Endothelial cell of umbilical vein (primary cell): ENCODE data around the gene NDUFA8. TPM values are rescaled to one million over a fixed set of nuclear protein-coding genes. Genes with fewer than 3 reads are reported as not detected.

Source experiments
- BruUV-seq: library from RNA; stranded (reverse); fragments of 400-500 nt; replicated peaks from 2 replicates; lab custom pipeline; 2021; lab: Mats Ljungman, UMichigan
- CTCF ChIA-PET: fragments of 300-600, 350-600 bp; sonication (Branson Sonifier 250); formaldehyde crosslinking; loops from one replicate; lab custom pipeline; 2021; ENCODE audit warnings: antibody characterized with exemption, inconsistent platforms; lab: Charles Lee
- POLR2A ChIA-PET: fragments of 300-600, 350-600 bp; sonication (Branson Sonifier 250); formaldehyde crosslinking; loops from one replicate; lab custom pipeline; 2021; ENCODE audit warnings: antibody characterized with exemption, inconsistent platforms; lab: Charles Lee
- DNase-seq: peaks from one replicate; pipeline ENCODE4 v3.0.0-alpha.2; 2011; ENCODE audit warnings: low read depth, low spot score
- FAIRE-seq: peaks from 2 replicates; lab custom pipeline; 2011; peaks lifted over from hg19 to GRCh38; lab: Jason Lieb, UNC
- H2AFZ ChIP-seq: 2 replicates; pipeline ENCODE4 v1.6.0; 2012; ENCODE audit warnings: low read depth, low read length, control low read depth, inconsistent platforms
- H3K27ac ChIP-seq: 2 replicates; pipeline ENCODE4 v1.5.1; 2011; ENCODE audit warnings: low read depth, mild to moderate bottlenecking, control low read depth, low read length, moderate library complexity; ENCODE audit not compliant: insufficient read depth
- H3K27me3 ChIP-seq, 2 experiments: 2 replicates each; pipeline versions ENCODE4 v1.6.0 to v1.6.1; 2011; ENCODE audit warnings: low read length in 2 of 2, mixed read lengths in 1 of 2; ENCODE audit not compliant: control insufficient read depth in 2 of 2, insufficient read depth in 2 of 2
- H3K36me3 ChIP-seq, 2 experiments: 2 replicates in 1 of 2; 3 replicates in 1 of 2; pipeline ENCODE4 v1.5.1; 2011; ENCODE audit warnings: low read length in 2 of 2, mild to moderate bottlenecking in 1 of 2, moderate library complexity in 1 of 2; ENCODE audit not compliant: control insufficient read depth in 2 of 2, insufficient read depth in 2 of 2; ENCODE audit errors: extremely low read depth in 1 of 2
- H3K4me1 ChIP-seq: 3 replicates; pipeline ENCODE4 v1.5.1; 2011; ENCODE audit warnings: mild to moderate bottlenecking, low read length; ENCODE audit not compliant: control insufficient read depth, insufficient read depth; ENCODE audit errors: extremely low read depth
- H3K4me2 ChIP-seq: 2 replicates; pipeline ENCODE4 v1.6.1; 2011; ENCODE audit warnings: low read length, control low read depth, mixed read lengths; ENCODE audit not compliant: insufficient read depth
- H3K4me3 ChIP-seq, 3 experiments: fragments of 200-600 bp in 1 of 3; sonication (generic), shearing (Covaris generic) in 1 of 3; replicated peaks in 1 of 3; 2 replicates each; pipeline ENCODE4 v1.5.1; 2011 to 2016; ENCODE audit warnings: control low read depth in 3 of 3, low read length in 3 of 3, mild to moderate bottlenecking in 2 of 3, inconsistent platforms in 1 of 3, low read depth in 1 of 3, moderate library complexity in 1 of 3; ENCODE audit not compliant: insufficient read depth in 1 of 3
- H3K79me2 ChIP-seq: 2 replicates; pipeline ENCODE4 v1.6.0; 2012; ENCODE audit warnings: low read length, inconsistent platforms; ENCODE audit not compliant: control insufficient read depth, insufficient read depth
- H3K9ac ChIP-seq: replicated peaks from 2 replicates; pipeline ENCODE3; 2011; ENCODE audit warnings: low read length, control low read depth; ENCODE audit not compliant: insufficient read depth; ENCODE audit errors: extremely low read depth
- H3K9me1 ChIP-seq: replicated peaks from 3 replicates; pipeline ENCODE4 v1.6.0; 2011; ENCODE audit warnings: mild to moderate bottlenecking, low read length; ENCODE audit not compliant: control insufficient read depth, insufficient read depth; ENCODE audit errors: extremely low read depth
- H3K9me3 ChIP-seq: replicated peaks from 2 replicates; pipeline ENCODE4 v1.5.1; 2012; ENCODE audit warnings: low read length, inconsistent platforms; ENCODE audit not compliant: control insufficient read depth, insufficient read depth
- H4K20me1 ChIP-seq: replicated peaks from 2 replicates; pipeline ENCODE3; 2011; ENCODE audit warnings: mild to moderate bottlenecking, low read length; ENCODE audit not compliant: control insufficient read depth, insufficient read depth; ENCODE audit errors: extremely low read depth
- EZH2 ChIP-seq: IDR thresholded peaks from 2 replicates; pipeline ENCODE4 v1.6.1; 2012; ENCODE audit warnings: borderline replicate concordance, low read depth, mild to moderate bottlenecking, moderate library complexity, low read length, inconsistent platforms; ENCODE audit not compliant: severe bottlenecking
- FOS ChIP-seq: IDR thresholded peaks from 2 replicates; pipeline ENCODE4 v1.6.1; 2011; ENCODE audit warnings: mild to moderate bottlenecking, low read length, moderate library complexity, borderline replicate concordance; ENCODE audit not compliant: insufficient read depth
- GATA2 ChIP-seq: IDR thresholded peaks from 2 replicates; pipeline ENCODE4 v1.7.0; 2011; ENCODE audit warnings: low read depth, mild to moderate bottlenecking, moderate library complexity, mixed read lengths, low read length; ENCODE audit not compliant: insufficient read length, insufficient read depth
- JUN ChIP-seq: IDR thresholded peaks from 2 replicates; pipeline ENCODE4 v1.6.1; 2011; ENCODE audit warnings: borderline replicate concordance, low read depth; ENCODE audit not compliant: insufficient read length, insufficient read depth
- MYC ChIP-seq: IDR thresholded peaks from one replicate; pipeline ENCODE4 v1.6.1; 2011; ENCODE audit warnings: mild to moderate bottlenecking, low read depth, low read length
- POLR2A ChIP-seq: IDR thresholded peaks from 2 replicates; pipeline ENCODE4 v1.6.1; 2012; ENCODE audit warnings: low read depth, mild to moderate bottlenecking, control low read depth, low read length
- POLR2AphosphoS5 ChIP-seq: IDR thresholded peaks from 2 replicates; pipeline ENCODE4 v1.6.1; 2012; ENCODE audit warnings: low read depth, mild to moderate bottlenecking, control low read depth, low read length, moderate library complexity; ENCODE audit not compliant: insufficient read depth
- dilution Hi-C: fragments of 300-500 bp; cut with MboI; formaldehyde crosslinking; loops from one replicate; pipeline ENCODE4 v1.15.0; 2019; ENCODE audit warnings: low sequenced_read_pairs; ENCODE audit not compliant: extremely low pct_ligation_motif_present
- intact Hi-C: fragments of 100-400 bp; cut with micrococcal nuclease; formaldehyde crosslinking; loops from one replicate; pipeline ENCODE4 v1.10.0; 2022
- polyA plus RNA-seq, 4 experiments: library from polyadenylated mRNA; depleted of rRNA in 3 of 4; stranded (reverse) in 3 of 4; unstranded in 1 of 4; fragments of >200 nt; gene quantifications; 2 replicates each; pipeline versions ENCODE4 v1.2.1 to v1.2.3, GENCODE V29; 2011 to 2012; ENCODE audit warnings: missing spikeins in 1 of 4
- total RNA-seq: library from RNA; stranded (reverse); gene quantifications from 2 replicates; pipeline ENCODE4 v1.2.3, GENCODE V29; 2021
- TF ChIP-seq, protein P1 (sequence below): IDR thresholded peaks from 2 replicates; pipeline ENCODE4 v1.6.1; 2011; ENCODE audit not compliant: insufficient read depth, insufficient read length
- TF ChIP-seq, protein P2 (sequence below), 2 donors: IDR thresholded peaks; 1 replicate in 1 of 2; 2 replicates in 1 of 2; pipeline ENCODE4 v1.5.1; 2011; ENCODE audit warnings: low read length in 2 of 2, mild to moderate bottlenecking in 2 of 2, moderate library complexity in 2 of 2, control low read depth in 1 of 2, inconsistent platforms in 1 of 2, low read depth in 1 of 2; ENCODE audit not compliant: insufficient read depth in 1 of 2; ENCODE audit errors: extremely low read depth in 1 of 2

NDUFA8 gene
- total and polyA plus RNA-seq, 2 donors (not counting 3 experiments of a cell fraction or from before 2014, with no cell fraction given): 68.2 to 100 TPM

DNA sequence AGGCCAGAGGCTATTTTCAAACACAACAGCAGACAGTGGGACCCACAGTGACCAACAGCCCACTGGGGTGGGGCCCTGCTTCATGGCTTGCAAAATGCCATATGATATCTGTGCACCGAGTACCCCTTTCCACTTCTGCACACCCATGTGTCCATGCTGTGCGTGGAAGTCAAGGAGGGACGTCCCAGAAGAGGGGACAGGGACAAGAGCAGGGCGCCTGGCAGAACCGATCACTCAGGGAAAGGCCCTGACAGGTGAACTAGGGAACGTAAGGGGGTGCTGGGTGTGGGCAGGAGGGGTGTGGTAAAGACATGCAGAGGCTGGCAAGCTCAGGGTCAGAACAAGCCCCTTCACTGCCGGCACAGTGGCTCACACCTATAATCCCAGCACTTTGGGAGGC is 58.8 kb downstream of the NDUFA8 start:
- ChIA-PET CTCF (interaction anchor here (2.9 to 4.6 kb wide), 2 partner anchors 23 to 250 kb away, joined by 26 to 44 read pairs; no protein-coding TSS in a partner anchor), POLR2A (no interaction called here)
- intact Hi-C loops: no loop called here
- no peaks in the 10 kb centered on the region for H3K27me3 ChIP-seq
- no peak overlapping the region for H3K9ac ChIP-seq
- DNase-seq (no peak), FAIRE-seq (no peak)
- H3K4me1 ChIP-seq: no peaks in the 10 kb centered on the region
- no peaks in the 10 kb centered on the region for H4K20me1 ChIP-seq
- H3K9me3 ChIP-seq: no peaks in the 10 kb centered on the region
- H2AFZ ChIP-seq: no peak overlapping the region
- no TSS peak for BruUV-seq
- no peaks in the 10 kb centered on the region for H3K36me3 ChIP-seq
- H3K9me1 ChIP-seq: no peaks in the 10 kb centered on the region
- H3K79me2 ChIP-seq: no peaks in the 10 kb centered on the region
- no peak overlapping the region for H3K27ac ChIP-seq
- dilution Hi-C loops: loop anchor here (25.0 kb wide), 1 partner anchor 262 kb away; the partner anchor contains the start of gene PTGS1
- H3K4me3 ChIP-seq: no peak overlapping the region
- TF ChIP-seq, protein P1, sequence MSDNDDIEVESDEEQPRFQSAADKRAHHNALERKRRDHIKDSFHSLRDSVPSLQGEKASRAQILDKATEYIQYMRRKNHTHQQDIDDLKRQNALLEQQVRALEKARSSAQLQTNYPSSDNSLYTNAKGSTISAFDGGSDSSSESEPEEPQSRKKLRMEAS: no peak
- TF ChIP-seq, protein P2, sequence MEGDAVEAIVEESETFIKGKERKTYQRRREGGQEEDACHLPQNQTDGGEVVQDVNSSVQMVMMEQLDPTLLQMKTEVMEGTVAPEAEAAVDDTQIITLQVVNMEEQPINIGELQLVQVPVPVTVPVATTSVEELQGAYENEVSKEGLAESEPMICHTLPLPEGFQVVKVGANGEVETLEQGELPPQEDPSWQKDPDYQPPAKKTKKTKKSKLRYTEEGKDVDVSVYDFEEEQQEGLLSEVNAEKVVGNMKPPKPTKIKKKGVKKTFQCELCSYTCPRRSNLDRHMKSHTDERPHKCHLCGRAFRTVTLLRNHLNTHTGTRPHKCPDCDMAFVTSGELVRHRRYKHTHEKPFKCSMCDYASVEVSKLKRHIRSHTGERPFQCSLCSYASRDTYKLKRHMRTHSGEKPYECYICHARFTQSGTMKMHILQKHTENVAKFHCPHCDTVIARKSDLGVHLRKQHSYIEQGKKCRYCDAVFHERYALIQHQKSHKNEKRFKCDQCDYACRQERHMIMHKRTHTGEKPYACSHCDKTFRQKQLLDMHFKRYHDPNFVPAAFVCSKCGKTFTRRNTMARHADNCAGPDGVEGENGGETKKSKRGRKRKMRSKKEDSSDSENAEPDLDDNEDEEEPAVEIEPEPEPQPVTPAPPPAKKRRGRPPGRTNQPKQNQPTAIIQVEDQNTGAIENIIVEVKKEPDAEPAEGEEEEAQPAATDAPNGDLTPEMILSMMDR (IDR thresholded peaks at IDR 0.05; ENCODE audit: extremely low read depth in 1 of 2, insufficient read depth in 1 of 2, low read depth in 1 of 2, low read length in 2 of 2): no peak
- no peak for TF ChIP-seq JUN
- TF ChIP-seq FOS: no peak
- TF ChIP-seq MYC: no peak
- no peak for TF ChIP-seq POLR2AphosphoS5
- no peak for TF ChIP-seq EZH2
- no peak for TF ChIP-seq POLR2A
- TF ChIP-seq GATA2: no peak
- no peak overlapping the region for H3K4me2 ChIP-seq
